Uterus (tissue), 2 donors: ENCODE measurements around the gene TMEM95.

ENCODE experiments used
- CTCF ChIP-seq, 4 experiments: fragments of 200-600 bp in 2 of 4; fragments of 450-650 bp in 2 of 4; sonication (generic) in 2 of 4; IDR thresholded peaks; one replicate each; pipeline ENCODE4 v1.5.1; 2016 to 2019; ENCODE audit warnings: antibody characterized with exemption in 4 of 4, mild to moderate bottlenecking in 2 of 4, moderate library complexity in 1 of 4
- POLR2A ChIP-seq, 2 donors: fragments of 450-650 bp; IDR thresholded peaks; one replicate each; pipeline ENCODE4 v1.6.1; 2016; ENCODE audit warnings: antibody characterized with exemption in 2 of 2, mild to moderate bottlenecking in 1 of 2, moderate library complexity in 1 of 2

DNA sequence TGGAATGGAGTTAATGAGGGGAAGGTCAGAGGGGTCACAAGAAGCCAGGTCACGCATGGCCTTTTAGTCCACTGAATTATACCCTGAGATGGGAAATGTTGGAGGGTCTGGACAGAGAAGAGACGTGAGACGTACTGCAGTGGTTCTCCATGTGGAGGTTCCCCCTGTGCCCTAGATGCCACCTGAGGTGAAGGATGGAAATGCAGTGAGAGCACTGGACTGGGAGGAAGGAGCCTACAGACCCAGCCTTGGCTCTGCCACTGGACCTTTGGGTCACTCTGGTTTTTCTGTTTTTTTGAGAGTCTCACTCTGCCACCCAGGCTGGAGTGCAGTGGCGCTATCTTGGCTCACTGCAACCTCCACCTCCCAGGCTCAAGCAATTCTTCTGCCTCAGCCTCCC, 41.2 kb downstream of the TMEM95 start:
- TF ChIP-seq POLR2A (IDR thresholded peaks at IDR 0.05): no peak
- TF ChIP-seq CTCF (IDR thresholded peaks at IDR 0.05): no peak
